ENCODE measurements around the gene SIRT7. TPM values are rescaled to one million over a fixed set of nuclear protein-coding genes. Genes with fewer than 3 reads are reported as not detected.

The SIRT7 gene
- total and polyA plus RNA-seq, 9 donors: 3.4 to 17.7 (median 15.2) TPM

DNA sequence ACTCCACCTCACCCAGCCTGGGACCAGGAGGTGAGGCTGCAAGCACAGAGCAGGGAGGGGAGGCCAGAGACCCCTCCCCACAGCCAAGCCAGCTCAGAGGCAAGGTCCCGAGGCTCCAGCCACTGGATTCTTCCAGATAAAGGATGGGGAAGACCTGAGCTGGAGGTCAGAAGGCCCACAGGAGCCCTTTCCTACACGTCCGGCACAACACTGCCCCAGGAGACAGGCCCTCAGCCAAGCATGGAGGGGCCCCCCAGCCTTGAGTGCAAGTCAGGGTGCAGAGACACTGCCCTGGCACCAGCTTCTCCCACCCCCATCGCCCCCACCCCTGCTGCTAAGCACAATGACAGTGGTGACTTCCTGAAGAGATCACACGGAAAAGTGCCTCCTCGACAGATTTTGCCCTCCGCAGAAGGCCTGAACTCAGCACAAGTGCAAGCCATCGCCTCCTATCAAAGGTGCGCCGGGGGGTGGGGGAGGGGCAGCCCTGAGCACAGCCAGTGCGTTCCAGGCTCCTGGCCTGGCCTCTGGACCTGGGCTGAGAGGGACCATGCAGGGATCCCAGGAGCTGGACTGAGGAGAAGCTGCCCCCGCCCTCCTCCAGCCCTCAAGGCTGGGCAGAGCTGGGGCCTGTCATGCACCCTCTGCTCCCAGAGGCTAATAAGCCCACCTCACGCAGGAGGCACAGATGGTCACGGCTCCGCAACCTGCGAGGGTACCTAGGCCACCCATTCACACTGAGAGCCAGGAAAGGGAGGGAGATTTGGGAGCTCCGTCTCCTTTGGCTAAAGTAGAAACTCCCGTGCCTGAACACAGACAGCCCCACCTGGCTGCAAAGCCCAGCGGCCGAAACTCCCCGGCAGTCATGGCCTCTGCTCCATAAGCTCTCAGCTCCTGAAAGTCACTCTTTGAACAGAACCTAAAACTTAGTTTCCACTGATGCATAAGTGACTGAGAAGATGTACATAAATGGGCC lies 6.9 kb upstream of the SIRT7 start:
- no peak for TF ChIP-seq EP300 (IDR thresholded peaks at IDR 0.05)
- TF ChIP-seq, protein P1, sequence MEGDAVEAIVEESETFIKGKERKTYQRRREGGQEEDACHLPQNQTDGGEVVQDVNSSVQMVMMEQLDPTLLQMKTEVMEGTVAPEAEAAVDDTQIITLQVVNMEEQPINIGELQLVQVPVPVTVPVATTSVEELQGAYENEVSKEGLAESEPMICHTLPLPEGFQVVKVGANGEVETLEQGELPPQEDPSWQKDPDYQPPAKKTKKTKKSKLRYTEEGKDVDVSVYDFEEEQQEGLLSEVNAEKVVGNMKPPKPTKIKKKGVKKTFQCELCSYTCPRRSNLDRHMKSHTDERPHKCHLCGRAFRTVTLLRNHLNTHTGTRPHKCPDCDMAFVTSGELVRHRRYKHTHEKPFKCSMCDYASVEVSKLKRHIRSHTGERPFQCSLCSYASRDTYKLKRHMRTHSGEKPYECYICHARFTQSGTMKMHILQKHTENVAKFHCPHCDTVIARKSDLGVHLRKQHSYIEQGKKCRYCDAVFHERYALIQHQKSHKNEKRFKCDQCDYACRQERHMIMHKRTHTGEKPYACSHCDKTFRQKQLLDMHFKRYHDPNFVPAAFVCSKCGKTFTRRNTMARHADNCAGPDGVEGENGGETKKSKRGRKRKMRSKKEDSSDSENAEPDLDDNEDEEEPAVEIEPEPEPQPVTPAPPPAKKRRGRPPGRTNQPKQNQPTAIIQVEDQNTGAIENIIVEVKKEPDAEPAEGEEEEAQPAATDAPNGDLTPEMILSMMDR (IDR thresholded peaks at IDR 0.05): no peak
- TF ChIP-seq POLR2A (IDR thresholded peaks at IDR 0.05): no peak
- no peak overlapping the region for H3K4me3 ChIP-seq
- no peaks in the 10 kb centered on the region for H3K27me3 ChIP-seq
- intact Hi-C loops (cut with DNase I): no loop called here
- H3K9me3 ChIP-seq: no peaks in the 10 kb centered on the region
- peak in 1 of 5 donors; percentile 36 for DNase-seq
- 72 to 79% (median 72%) methylated on average over 19 to 21 of the region's 21 CpGs for WGBS, 3 donors
- H3K36me3 ChIP-seq: no peaks in the 10 kb centered on the region
- H3K27ac ChIP-seq: no peak overlapping the region
- peaks cover 30% of the 10 kb centered on the region for H3K4me1 ChIP-seq (ENCODE audit: insufficient read depth)

DNA sequence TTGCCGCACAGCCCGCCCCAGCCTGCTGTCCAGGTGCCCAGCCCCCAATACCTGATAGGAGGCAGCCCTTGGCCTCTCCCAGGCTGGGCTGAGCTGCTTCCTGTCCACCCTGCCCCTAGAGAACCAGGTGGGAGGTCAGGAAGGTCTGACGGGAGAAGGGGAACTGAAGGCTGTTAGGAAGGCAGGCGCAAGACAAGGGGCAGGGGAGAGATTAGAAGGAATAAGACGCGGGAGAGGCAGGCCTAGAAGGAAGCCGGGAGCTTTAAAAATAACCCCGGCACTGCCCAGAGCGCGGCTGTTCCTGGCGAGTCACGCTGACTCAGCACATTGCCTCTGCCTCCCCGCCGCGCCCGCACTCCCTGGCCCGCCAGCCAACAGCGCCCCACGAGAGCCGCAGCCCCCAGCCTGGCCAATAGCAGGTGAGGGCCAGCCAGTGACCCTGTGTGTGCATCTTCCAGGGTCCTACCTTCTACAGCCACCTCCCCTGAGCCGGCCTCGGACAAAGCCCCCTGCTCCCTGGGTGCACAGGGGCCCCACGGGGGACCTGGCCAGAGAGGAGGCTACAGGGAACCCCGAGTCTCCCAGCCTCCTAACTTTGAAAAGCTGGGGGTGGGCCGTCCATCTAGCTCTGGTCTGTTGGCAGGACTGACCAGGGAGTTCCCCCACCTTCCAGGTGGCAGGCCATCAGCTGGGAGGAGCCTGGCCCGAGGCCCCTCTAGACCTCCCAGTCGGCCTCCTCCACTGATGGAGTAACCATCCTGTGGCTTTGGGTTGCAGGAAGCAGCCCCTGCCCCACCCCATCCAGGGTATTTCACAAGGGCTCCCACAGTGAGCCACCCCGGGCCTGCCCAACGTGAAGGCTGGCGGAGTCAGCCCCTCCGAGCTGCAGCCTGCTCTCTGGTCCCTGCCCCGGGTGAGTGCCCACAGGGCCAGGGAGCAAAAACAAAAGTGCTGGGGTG lies 5.6 kb upstream of the SIRT7 start:
- peak; percentile 75 to 86 (median 80) for DNase-seq
- Histone ChIP-seq H3K4me3 (peak overlapping the region; percentile 7), H3K9me3 (no peaks in the 10 kb centered on the region), H3K27ac (peak overlapping the region; percentile 49 to 64), H3K4me1 (ENCODE audit: insufficient read depth) (peaks cover 30% of the 10 kb centered on the region), H3K36me3 (no peaks in the 10 kb centered on the region), H3K27me3 (no peaks in the 10 kb centered on the region)
- intact Hi-C loops (cut with DNase I): no loop called here
- WGBS, 3 donors: 15 to 18% (median 15%) methylated on average over 32 of the region's 32 CpGs
- TF ChIP-seq, protein P1 (IDR thresholded peaks at IDR 0.05): no peak
- TF ChIP-seq EP300 (IDR thresholded peaks at IDR 0.05) (no peak), POLR2A (IDR thresholded peaks at IDR 0.05) (no peak)

DNA sequence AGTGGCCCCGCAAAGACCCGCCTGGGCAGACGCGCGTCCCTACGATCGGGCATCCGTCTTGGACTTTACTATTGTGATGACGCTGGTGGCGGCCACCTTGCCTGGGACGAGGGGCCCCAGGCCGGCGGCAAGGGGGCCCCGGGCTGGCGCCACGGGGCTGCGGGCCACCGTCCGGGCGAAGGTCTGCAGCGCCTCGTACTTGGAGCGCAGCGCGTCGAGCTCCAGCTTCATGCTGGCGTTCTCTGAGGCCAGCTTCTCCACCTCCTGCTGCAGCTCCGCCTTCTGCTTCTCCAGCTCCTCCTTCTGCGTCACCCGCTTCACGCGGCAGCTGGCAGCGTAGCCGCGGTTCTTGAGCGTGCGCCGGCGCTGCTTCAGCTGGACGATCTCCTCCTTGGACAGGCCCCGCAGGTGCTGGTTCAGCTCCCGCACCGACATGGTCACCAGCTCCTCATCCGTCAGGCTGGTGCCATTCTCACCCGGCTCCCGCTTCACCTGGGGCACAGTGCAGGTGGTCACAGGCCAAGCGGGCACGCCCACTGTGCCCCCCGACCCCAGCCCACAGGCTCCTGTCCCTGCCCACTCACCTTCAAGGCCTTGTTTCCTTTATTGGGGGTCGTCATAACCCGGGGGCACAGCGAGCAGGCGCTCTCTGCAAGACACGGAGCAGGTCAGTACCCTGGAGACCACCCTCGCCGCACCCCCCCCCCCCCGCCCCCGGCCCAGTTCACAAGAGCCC lies 4.8 kb upstream of the SIRT7 start:
- Histone ChIP-seq H3K4me1 (ENCODE audit: insufficient read depth) (peaks cover 27% of the 10 kb centered on the region), H3K27ac (peak overlapping the region in 1 of 2 donors; percentile 49), H3K27me3 (no peaks in the 10 kb centered on the region), H3K36me3 (no peaks in the 10 kb centered on the region), H3K4me3 (peak overlapping the region; percentile 7), H3K9me3 (no peaks in the 10 kb centered on the region)
- intact Hi-C loops (cut with DNase I): no loop called here
- TF ChIP-seq, protein P1 (IDR thresholded peaks at IDR 0.05): no peak
- TF ChIP-seq EP300 (IDR thresholded peaks at IDR 0.05): no peak
- TF ChIP-seq POLR2A (IDR thresholded peaks at IDR 0.05): no peak
- WGBS, 3 donors: 75 to 82% (median 77%) methylated on average over 55 to 58 of the region's 58 CpGs
- DNase-seq: peak in 1 of 5 donors; percentile 43

Data from ovary (tissue), 9 donors.